DMS53 treated with DMSO at 0.1 percent for 48 hours (cell line): ENCODE data around the gene PSMD14.
A peak's percentile ranks its signal among the peaks of the same experiment; 100 is the strongest.

Experiments used
- DNase-seq: peaks from one replicate; lab custom pipeline; 2025; ENCODE audit not compliant: unreplicated experiment; lab: John Stamatoyannopoulos, UW

PSMD14 gene

GRCh38 chr2:161381546-161381945 lies 73.3 kb downstream of the PSMD14 start:
- DNase-seq, result no peak

- DNase-seq, result no peak
Measured at GRCh38 chr2:161382747-161383146, 74.5 kb downstream of the PSMD14 start.

- DNase-seq, result no peak
Measured at GRCh38 chr2:161384864-161385263, 76.6 kb downstream of the PSMD14 start.

GRCh38 chr2:161386228-161386824 lies 78.1 kb downstream of the PSMD14 start:
- DNase-seq, result no peak

- no peak for DNase-seq
Measured at GRCh38 chr2:161388146-161388779, 80.0 kb downstream of the PSMD14 start.

GRCh38 chr2:161391737-161392506 lies 83.7 kb downstream of the PSMD14 start:
- no peak for DNase-seq

GRCh38 chr2:161400076-161400475 lies 91.9 kb downstream of the PSMD14 start:
- no peak for DNase-seq

- DNase-seq, result no peak
Measured at GRCh38 chr2:161402297-161402696, 94.1 kb downstream of the PSMD14 start.

GRCh38 chr2:161406316-161406715 lies 98.1 kb downstream of the PSMD14 start:
- no peak for DNase-seq

- no peak for DNase-seq
Measured at GRCh38 chr2:161407597-161407996, 99.4 kb downstream of the PSMD14 start.

- DNase-seq, result no peak
Measured at GRCh38 chr2:161409308-161409907, 101.2 kb downstream of the PSMD14 start.

- DNase-seq, result no peak
Measured at GRCh38 chr2:161412346-161412745, 104.1 kb downstream of the PSMD14 start.

GRCh38 chr2:161414042-161415033 lies 106.1 kb downstream of the PSMD14 start:
- peak; percentile 58 for DNase-seq

- DNase-seq, result peak; percentile 62
Measured at GRCh38 chr2:161415034-161415986, 107.1 kb downstream of the PSMD14 start.

GRCh38 chr2:161415987-161416707 lies 107.9 kb downstream of the PSMD14 start, which contains the start of gene TBR1:
TBR1 (plus strand) TSS chr2:161416297; CDS start chr2:161416411, 114 bp downstream.
- peak; percentile 50 for DNase-seq

- DNase-seq, result peak; percentile 50
Measured at GRCh38 chr2:161416708-161417437, 108.6 kb downstream of the PSMD14 start.

GRCh38 chr2:161417438-161418274 lies 109.4 kb downstream of the PSMD14 start:
- DNase-seq, result peak; percentile 20
